ENCODE results near the gene SOCS7.

SOCS7 gene, protein sequence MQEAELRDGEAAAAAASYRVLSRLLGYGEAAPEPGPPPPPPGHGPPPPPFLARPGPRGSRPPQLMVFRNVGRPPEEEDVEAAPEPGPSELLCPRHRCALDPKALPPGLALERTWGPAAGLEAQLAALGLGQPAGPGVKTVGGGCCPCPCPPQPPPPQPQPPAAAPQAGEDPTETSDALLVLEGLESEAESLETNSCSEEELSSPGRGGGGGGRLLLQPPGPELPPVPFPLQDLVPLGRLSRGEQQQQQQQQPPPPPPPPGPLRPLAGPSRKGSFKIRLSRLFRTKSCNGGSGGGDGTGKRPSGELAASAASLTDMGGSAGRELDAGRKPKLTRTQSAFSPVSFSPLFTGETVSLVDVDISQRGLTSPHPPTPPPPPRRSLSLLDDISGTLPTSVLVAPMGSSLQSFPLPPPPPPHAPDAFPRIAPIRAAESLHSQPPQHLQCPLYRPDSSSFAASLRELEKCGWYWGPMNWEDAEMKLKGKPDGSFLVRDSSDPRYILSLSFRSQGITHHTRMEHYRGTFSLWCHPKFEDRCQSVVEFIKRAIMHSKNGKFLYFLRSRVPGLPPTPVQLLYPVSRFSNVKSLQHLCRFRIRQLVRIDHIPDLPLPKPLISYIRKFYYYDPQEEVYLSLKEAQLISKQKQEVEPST

DNA sequence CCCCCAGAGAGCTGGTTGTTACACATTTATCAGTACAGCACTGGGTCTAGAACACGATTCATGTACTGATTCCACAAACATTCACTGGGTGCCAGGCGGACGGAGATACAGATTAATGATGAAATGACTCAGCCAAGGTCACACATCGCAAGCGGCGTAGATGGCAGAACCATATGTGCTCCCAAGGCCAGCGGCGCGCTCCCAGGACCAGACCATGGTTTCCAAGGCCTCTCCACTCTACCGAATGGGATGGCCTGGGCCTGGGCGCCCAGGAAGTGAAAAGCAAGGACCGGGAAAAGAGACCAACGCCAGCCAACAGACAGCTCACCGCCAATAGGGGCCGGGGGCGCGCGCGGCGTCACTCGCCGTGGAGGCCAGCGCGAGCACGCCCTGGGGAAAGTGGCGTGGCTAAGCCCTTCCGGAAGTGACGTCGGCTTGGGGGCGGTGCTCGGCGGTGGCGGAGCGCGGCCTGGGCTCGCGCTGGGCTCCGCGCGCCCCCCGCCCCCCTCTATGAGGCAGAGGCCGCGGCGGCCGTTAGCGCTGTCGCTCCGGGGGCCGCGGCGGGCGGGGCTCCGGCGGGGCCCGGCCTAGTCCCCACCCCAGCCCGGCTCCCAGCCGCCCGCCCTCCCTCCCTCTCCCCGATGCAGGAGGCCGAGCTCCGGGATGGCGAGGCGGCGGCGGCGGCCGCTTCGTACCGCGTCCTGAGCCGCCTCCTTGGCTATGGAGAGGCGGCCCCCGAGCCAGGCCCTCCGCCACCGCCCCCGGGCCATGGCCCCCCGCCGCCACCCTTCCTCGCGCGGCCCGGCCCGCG, at the start of gene SOCS7:
SOCS7 (plus strand) TSS at position 433 of the 811 bp plus-strand sequence; CDS start at position 642, 209 bp downstream.
- peak; percentile 51 for DNase-seq

- no peak for DNase-seq
These were observed 36.1 kb upstream of the SOCS7 start for GRCh38 chr17:38315497-38315896.

DNA sequence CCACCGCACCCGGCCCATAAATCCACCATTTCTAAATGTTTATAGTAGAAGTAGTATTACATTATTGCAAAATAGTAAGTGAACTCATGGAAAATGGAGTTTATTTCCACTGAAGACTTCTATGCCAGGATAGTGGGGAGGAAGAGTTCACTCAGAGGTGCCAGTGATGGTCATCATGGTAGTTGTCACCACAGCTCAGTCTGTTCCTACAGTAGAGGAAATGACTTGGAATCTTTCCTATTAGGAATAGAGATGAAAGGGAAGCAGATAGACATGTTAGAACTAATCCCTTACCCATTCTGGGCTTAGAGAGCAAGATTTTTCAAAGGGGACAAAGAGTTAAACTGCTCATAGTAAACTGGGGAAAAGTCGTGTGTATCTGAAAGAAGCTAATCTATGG, 34.6 kb upstream of the SOCS7 start:
- DNase-seq, result no peak

- DNase-seq, result no peak
These were observed 31.2 kb upstream of the SOCS7 start for GRCh38 chr17:38320482-38320881.

GRCh38 chr17:38322156-38322779, 29.4 kb upstream of the SOCS7 start:
- no peak for DNase-seq

DNA sequence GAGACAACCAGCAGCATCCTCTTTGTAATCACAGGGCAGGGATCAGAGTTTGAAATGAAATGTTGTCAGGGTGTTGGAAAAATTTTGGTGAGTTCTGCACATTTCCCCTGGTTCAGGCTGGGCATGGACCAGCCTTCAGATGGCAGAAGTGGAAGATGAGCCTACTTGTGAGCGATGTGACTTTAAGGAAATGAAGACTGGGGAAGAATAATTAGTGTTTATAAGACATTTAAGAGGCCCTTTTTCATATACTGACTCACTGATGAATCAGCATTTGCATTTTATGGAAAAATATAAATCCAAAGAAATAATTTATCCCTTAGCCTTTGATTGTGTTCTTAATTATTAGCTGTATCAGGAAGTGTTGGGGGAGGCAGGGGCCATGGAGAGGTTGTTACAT, 28.7 kb upstream of the SOCS7 start:
- no peak for DNase-seq

DNA sequence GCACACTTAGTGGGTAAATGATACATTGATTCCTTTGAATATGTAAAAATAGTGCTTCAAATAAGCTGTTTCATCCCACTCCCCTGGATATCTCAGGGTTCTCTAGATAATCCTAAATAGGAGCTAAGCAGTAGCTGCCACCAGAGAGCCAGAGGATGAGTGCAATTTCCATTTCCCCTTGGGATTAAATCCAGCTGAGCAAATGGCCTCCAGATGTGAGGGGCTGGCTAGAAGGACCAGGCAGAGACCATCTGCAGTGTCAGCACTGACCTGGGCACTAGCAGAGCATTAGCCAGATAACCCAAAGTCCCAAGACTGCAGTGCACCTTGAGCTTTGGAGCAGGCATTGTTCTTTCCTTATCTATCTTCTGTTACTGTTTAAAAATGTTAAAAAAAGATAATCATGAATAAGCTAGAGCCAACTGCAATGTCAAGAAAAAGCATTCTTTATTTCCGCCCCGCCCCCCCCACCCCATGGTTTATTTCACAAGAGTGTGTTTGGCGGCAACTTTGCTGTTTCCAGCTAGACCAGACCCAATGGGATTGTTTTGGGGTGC, 27.4 kb upstream of the SOCS7 start:
- DNase-seq, result no peak

- no peak for DNase-seq
These were observed 26.9 kb upstream of the SOCS7 start for GRCh38 chr17:38324772-38325171.

DNA sequence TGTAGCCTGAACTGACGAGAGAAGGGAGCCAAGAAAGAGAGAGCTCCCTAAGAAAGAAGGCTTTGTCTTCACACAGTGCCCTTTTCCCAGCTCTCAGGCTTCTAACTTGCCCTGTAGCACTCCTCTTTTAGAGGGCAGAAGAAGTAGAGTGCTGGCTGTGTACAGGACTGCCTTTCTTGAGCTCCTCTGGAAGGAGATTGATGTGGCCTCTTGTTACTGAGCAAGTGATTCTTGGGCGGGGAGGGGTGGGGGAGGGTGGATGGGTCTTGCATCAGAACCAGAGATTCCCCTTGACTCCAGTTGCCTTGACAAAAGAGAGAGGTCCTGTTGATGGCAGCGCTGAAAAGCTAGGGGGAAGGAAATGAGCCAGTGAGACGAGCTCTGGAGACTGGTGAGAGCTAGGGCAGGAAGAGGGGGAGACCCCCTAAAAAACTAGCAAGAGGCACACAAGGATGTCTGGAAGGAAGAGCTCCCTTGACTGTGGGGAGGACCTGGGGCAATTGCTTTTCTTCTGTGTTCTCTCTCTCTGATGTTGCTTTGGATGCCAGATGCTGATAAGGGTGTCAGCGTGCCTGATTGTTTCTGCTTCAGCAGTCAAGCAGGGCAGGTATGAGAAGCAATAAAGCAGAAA, 26.3 kb upstream of the SOCS7 start:
- DNase-seq, result no peak

GRCh38 chr17:38326996-38327792, 24.4 kb upstream of the SOCS7 start:
- no peak for DNase-seq

- DNase-seq, result no peak
These were observed 23.7 kb upstream of the SOCS7 start for GRCh38 chr17:38327936-38328335.

GRCh38 chr17:38328620-38329019, 23.0 kb upstream of the SOCS7 start:
- no peak for DNase-seq

DNA sequence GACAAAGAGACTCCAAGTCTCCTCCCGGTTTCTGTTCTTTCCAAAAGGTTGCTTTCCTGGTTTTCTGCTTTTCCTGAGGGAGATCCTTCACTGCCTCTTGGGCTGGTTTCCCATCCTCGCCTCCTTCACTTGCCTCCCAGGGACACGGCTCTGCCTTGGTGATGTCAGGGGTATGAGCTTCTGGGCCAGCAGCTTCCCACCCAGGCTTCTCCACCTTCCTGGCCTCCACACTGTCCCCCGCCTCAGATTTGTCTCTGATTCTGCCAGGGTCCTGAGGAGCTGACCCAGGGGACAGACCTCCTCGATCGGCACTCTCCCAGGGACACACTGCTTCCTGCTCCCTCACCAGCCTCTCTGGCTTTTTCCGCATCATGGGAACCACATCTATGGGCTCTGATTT, 22.4 kb upstream of the SOCS7 start:
- no peak for DNase-seq

GRCh38 chr17:38329808-38330730, 21.6 kb upstream of the SOCS7 start:
- DNase-seq, result no peak

- no peak for DNase-seq
These were observed 20.7 kb upstream of the SOCS7 start for GRCh38 chr17:38330941-38331411.

- DNase-seq, result no peak
These were observed 18.9 kb upstream of the SOCS7 start for GRCh38 chr17:38332735-38333134.

DNA sequence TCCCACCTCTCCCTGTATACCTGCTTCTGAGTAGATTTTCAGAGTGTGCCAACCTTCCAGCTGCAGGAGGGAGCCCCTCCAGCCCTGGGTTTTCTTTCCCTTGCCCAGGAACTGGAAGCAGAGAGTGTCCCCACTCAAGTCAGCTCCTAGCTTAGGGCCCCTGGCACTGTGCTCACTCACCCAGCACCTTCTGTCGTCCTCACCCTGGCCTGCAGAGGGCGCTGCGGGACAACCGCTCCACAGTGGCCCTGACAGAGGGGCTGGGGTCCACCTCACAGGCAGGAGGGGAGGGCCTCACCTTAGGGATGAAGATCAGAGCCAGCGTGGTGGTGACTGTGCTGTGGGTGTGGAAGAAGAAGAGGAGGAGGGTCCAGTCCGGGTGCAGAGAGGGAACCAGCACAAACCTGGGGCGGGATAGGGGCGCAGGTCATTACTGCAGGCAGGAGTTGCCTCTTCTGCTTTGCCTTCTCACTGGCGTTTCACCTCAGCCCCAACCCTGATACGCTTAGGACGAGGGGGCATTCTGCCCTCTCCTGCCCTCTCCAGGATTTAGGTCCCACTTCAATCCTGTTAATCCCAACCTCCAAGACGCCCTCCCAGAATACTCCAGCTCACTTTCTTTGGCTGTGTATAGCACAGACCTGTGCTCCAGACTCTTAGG, 17.9 kb upstream of the SOCS7 start:
- DNase-seq, result no peak

DNA sequence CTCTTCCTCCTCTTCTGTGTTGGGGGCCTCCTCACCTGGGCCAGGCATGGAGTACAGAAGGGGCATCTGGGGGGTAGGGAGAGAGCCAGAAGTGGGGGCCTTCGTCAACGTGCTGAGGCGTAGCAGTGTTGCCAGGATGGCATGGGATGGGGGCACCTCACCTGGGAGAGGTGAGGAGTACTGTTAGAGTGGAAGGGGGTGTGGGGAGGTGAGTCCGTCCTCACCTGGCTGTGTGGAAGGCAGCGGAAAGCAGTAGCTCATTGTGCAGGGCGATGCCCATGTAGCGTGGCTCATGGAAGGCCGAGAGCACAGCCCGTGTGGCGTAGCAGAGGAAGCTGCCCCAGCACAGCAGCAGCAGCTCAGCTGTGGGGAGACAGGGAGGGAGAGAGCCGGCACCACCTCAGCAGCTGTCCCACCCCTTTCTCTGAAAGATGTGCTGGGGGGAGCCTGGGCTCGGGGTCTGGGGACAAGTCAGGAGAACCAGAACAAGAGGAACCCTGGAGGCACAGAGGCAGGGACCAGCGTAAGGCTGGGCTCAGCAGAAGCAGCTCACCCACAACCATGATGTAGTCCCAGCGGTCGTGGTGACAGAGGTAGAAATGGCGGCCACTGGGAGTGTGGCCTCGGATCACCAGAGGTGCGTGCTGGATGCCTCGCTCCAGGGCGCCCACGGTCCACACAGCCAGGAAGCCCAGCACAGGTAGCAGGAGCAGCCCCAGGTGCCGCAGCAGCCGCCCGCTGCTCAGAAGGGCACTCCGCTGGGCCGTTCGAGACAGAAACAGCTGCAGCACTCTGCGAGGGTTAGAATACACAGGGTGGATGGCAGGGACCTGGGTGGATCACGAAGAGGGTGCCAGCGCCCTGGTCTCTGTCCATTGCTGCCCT, 16.9 kb upstream of the SOCS7 start:
- no peak for DNase-seq

- no peak for DNase-seq
These were observed 14.8 kb upstream of the SOCS7 start for GRCh38 chr17:38336838-38337237.

Data from KG1 (cell line).